ENCODE data around the gene ELFN2. TPM values are rescaled to one million over a fixed set of nuclear protein-coding genes. Genes with fewer than 3 reads are reported as not detected.

The ELFN2 gene
- total RNA-seq, 1 donor from 2014 or later = 0.10 TPM

- no peak for DNase-seq (ENCODE audit: low spot score)
Observed at GRCh38 chr22:37357446-37358075, 69.7 kb downstream of the ELFN2 start.

- DNase-seq (ENCODE audit: low spot score) = no peak
Observed at GRCh38 chr22:37356922-37357321, 70.4 kb downstream of the ELFN2 start.

GRCh38 chr22:37355174-37355573 is 72.1 kb downstream of the ELFN2 start:
- no peak for DNase-seq (ENCODE audit: low spot score)

- DNase-seq (ENCODE audit: low spot score) = no peak
Observed at GRCh38 chr22:37354670-37355069, 72.6 kb downstream of the ELFN2 start.

- no peak for DNase-seq (ENCODE audit: low spot score)
Observed at GRCh38 chr22:37354261-37354660, 73.0 kb downstream of the ELFN2 start.

GRCh38 chr22:37353839-37354238 is 73.4 kb downstream of the ELFN2 start:
- DNase-seq (ENCODE audit: low spot score) = no peak

GRCh38 chr22:37352481-37352880 is 74.8 kb downstream of the ELFN2 start:
- DNase-seq (ENCODE audit: low spot score) = no peak

GRCh38 chr22:37351232-37351631 is 76.0 kb downstream of the ELFN2 start:
- DNase-seq (ENCODE audit: low spot score) = no peak

- DNase-seq (ENCODE audit: low spot score) = no peak
Observed at GRCh38 chr22:37349043-37349814, 78.0 kb downstream of the ELFN2 start.

GRCh38 chr22:37346505-37346895 is 80.8 kb downstream of the ELFN2 start:
- DNase-seq (ENCODE audit: low spot score) = no peak

GRCh38 chr22:37345863-37346504 is 81.3 kb downstream of the ELFN2 start:
- DNase-seq (ENCODE audit: low spot score) = no peak

- no peak for DNase-seq (ENCODE audit: low spot score)
Observed at GRCh38 chr22:37344735-37345449, 82.4 kb downstream of the ELFN2 start.

- no peak for DNase-seq (ENCODE audit: low spot score)
Observed at GRCh38 chr22:37343863-37344734, 83.2 kb downstream of the ELFN2 start.

- no peak for DNase-seq (ENCODE audit: low spot score)
Observed at GRCh38 chr22:37343348-37343747, 83.9 kb downstream of the ELFN2 start.

GRCh38 chr22:37342065-37342464 is 85.2 kb downstream of the ELFN2 start:
- DNase-seq (ENCODE audit: low spot score) = no peak

- DNase-seq (ENCODE audit: low spot score) = no peak
Observed at GRCh38 chr22:37340331-37341262, 86.7 kb downstream of the ELFN2 start.

GRCh38 chr22:37338539-37339246 is 88.6 kb downstream of the ELFN2 start:
- no peak for DNase-seq (ENCODE audit: low spot score)

GRCh38 chr22:37337204-37337943 is 89.9 kb downstream of the ELFN2 start:
- DNase-seq (ENCODE audit: low spot score) = no peak

- DNase-seq (ENCODE audit: low spot score) = no peak
Observed at GRCh38 chr22:37336579-37336978, 90.7 kb downstream of the ELFN2 start.

Data from ureter (tissue), 1 donor.